Activated CD8-positive, alpha-beta T cell treated with anti-CD3 and anti-CD28 coated beads for 36 hours (primary cell): ENCODE data around the gene DENND2D. TPM values are rescaled to one million over a fixed set of nuclear protein-coding genes. Genes with fewer than 3 reads are reported as not detected.

Experiments
- ATAC-seq: fragments of 200-7000 bp; cut with Tn5 transposase; one replicate; pipeline ENCODE4 v1.10.0; 2021; ENCODE audit warnings: mild to moderate bottlenecking, moderate library complexity
- CTCF ChIA-PET: fragments of 350-600 bp; sonication (Branson Sonifier 250); formaldehyde crosslinking; loops from one replicate; lab custom pipeline; 2021; ENCODE audit warnings: antibody characterized with exemption; lab: Charles Lee
- POLR2A ChIA-PET: fragments of 350-600 bp; sonication (Branson Sonifier 250); formaldehyde crosslinking; loops from one replicate; lab custom pipeline; 2021; ENCODE audit warnings: antibody characterized with exemption; lab: Charles Lee
- DNase-seq: peaks from one replicate; pipeline ENCODE4 v3.0.0-alpha.2; 2020
- H3K27ac Mint-ChIP-seq: one replicate; pipeline ENCODE4 v1.8.0; 2021; ENCODE audit warnings: mild to moderate bottlenecking, mixed read lengths
- H3K27me3 Mint-ChIP-seq: one replicate; pipeline ENCODE4 v1.8.0; 2021; ENCODE audit warnings: mixed read lengths
- H3K36me3 Mint-ChIP-seq: one replicate; pipeline ENCODE4 v1.8.0; 2021; ENCODE audit warnings: low read depth, mixed read lengths
- H3K4me1 Mint-ChIP-seq: one replicate; pipeline ENCODE4 v1.8.0; 2021; ENCODE audit warnings: low read depth, mixed read lengths
- H3K4me3 Mint-ChIP-seq: one replicate; pipeline ENCODE4 v1.8.0; 2021; ENCODE audit warnings: mild to moderate bottlenecking, moderate library complexity, mixed read lengths
- H3K9me3 Mint-ChIP-seq: one replicate; pipeline ENCODE4 v1.8.0; 2021; ENCODE audit warnings: mixed read lengths
- intact Hi-C: fragments of 100-400 bp; cut with micrococcal nuclease; formaldehyde crosslinking; loops from one replicate; pipeline ENCODE4 v1.10.0; 2022
- total RNA-seq, 2 experiments: library from RNA; stranded (reverse); gene quantifications; one replicate each; pipeline ENCODE4 v1.2.3, GENCODE V29; 2021
- TF ChIP-seq, protein P1 (sequence below): fragments of 200-600 bp; IDR thresholded peaks from one replicate; pipeline ENCODE4 v1.8.0; 2022; ENCODE audit warnings: antibody characterized with exemption, mild to moderate bottlenecking

The DENND2D gene
- total RNA-seq, 2 experiments from 2014 or later, result 201 to 208 TPM

DNA sequence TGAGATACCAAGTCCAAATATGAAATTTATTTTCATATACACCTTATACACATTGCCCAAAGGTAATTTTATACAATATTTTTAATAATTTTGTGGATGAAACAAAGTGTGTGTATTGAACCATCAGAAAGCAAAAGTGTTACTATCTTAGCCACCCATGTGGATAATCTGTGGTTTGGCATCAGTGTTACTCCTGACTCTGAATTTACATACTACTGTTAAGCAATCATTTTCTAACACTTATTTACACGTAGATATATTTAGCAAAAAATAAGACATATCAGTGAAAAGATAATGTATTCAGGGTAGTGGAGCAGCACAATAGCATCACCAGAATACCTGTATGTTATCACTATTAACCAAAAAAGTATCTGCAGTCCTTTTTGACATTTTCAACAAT, 23.8 kb downstream of the DENND2D start:
- no peaks in the 10 kb centered on the region for H3K27me3 Mint-ChIP-seq
- DNase-seq (no peak), ATAC-seq (no peak)
- POLR2A ChIA-PET, result interaction anchor here (1.8 kb wide), 1 partner anchor 10 kb away, joined by 7 read pairs; no protein-coding TSS in a partner anchor
- CTCF ChIA-PET, result no interaction called here
- TF ChIP-seq, protein P1, sequence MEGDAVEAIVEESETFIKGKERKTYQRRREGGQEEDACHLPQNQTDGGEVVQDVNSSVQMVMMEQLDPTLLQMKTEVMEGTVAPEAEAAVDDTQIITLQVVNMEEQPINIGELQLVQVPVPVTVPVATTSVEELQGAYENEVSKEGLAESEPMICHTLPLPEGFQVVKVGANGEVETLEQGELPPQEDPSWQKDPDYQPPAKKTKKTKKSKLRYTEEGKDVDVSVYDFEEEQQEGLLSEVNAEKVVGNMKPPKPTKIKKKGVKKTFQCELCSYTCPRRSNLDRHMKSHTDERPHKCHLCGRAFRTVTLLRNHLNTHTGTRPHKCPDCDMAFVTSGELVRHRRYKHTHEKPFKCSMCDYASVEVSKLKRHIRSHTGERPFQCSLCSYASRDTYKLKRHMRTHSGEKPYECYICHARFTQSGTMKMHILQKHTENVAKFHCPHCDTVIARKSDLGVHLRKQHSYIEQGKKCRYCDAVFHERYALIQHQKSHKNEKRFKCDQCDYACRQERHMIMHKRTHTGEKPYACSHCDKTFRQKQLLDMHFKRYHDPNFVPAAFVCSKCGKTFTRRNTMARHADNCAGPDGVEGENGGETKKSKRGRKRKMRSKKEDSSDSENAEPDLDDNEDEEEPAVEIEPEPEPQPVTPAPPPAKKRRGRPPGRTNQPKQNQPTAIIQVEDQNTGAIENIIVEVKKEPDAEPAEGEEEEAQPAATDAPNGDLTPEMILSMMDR, result no peak
- intact Hi-C loops, result no loop called here
- peaks cover 43% of the 10 kb centered on the region for H3K4me1 Mint-ChIP-seq
- H3K27ac Mint-ChIP-seq, result no peak overlapping the region
- H3K36me3 Mint-ChIP-seq, result peaks cover 55% of the 10 kb centered on the region
- H3K4me3 Mint-ChIP-seq, result no peak overlapping the region
- H3K9me3 Mint-ChIP-seq, result no peaks in the 10 kb centered on the region

DNA sequence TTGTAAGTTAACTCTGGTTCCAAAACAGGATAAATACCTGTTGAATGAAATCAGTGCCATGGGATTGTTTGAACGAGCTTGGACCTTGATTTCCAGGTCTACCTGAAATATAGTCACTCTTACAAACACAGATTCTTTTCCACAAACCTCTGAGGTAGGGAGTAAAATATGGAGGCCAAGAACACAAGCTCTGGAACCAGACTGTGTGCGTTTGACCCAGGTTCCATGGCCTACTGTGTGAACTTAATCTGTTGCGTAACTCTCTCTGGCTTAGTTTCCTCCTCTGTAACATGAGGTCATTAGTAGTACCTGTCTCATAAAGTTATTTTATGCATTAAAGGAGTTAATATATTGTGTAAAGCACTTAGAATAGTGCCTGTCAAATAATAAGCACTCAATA, 25.1 kb downstream of the DENND2D start:
- Mint-ChIP-seq H3K27me3 (no peaks in the 10 kb centered on the region), H3K9me3 (no peaks in the 10 kb centered on the region), H3K4me3 (no peak overlapping the region), H3K4me1 (peaks cover 37% of the 10 kb centered on the region), H3K27ac (no peak overlapping the region), H3K36me3 (peaks cover 51% of the 10 kb centered on the region)
- ATAC-seq (no peak), DNase-seq (no peak)
- intact Hi-C loops, result no loop called here
- TF ChIP-seq, protein P1, result no peak
- CTCF ChIA-PET, result interaction anchor here (1.6 kb wide), 1 partner anchor 10 kb away, joined by 4 read pairs; no protein-coding TSS in a partner anchor
- POLR2A ChIA-PET, result interaction anchor here (1.0 kb wide), 2 partner anchors 13 to 261 kb away, joined by 3 read pairs; no protein-coding TSS in a partner anchor

DNA sequence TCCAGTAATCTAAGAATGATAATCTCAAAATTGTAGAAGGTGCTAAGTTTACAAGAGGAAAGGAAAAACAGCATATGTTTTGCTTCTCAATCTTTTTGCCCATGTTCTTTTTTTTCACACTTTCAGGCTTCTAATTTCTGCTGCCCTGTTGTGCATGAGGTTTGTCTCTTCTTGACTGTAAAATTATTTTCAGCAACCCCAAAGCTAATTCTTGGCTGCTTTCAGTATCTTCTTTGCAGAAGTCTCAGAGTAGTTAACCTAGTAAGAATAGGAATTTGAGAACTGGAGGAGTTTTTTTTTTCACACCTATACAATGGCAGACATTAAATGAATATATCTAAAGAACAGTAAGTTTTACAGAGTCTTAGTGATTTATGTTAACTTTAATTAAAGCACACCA, 26.4 kb downstream of the DENND2D start:
- no peak for ATAC-seq
- ChIA-PET POLR2A (interaction anchor here (1.0 kb wide), 1 partner anchor 262 kb away, joined by 3 read pairs; no protein-coding TSS in a partner anchor), CTCF (interaction anchor here (1.6 kb wide), 1 partner anchor 8 kb away, joined by 4 read pairs; no protein-coding TSS in a partner anchor)
- Mint-ChIP-seq H3K4me3 (no peak overlapping the region), H3K9me3 (no peaks in the 10 kb centered on the region), H3K36me3 (peaks cover 42% of the 10 kb centered on the region), H3K4me1 (peaks cover 26% of the 10 kb centered on the region), H3K27me3 (no peaks in the 10 kb centered on the region), H3K27ac (peak overlapping the region; percentile 12)
- DNase-seq, result no peak
- TF ChIP-seq, protein P1, result no peak
- intact Hi-C loops, result no loop called here

DNA sequence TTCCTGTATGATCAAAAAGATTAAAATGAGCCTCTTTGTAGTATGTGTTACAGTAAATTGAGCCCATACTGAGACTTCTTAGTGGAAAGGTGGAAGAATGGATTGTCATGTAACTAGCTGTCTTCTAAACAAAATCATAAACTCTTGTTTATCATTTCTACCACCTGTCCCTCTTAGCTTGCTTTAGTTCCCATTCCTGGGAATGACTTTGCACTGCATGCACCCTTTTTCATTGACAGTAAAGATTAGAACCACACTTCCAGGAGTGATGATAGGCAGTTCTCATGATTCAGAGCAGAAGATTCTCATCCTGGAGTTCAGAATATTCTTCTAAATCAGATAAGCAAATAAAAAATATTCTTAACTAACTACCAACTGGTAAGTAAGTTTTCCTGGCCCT, 28.0 kb downstream of the DENND2D start:
- no peaks in the 10 kb centered on the region for H3K27me3 Mint-ChIP-seq
- POLR2A ChIA-PET, result interaction anchor here (1.0 kb wide), 2 partner anchors 11 to 249 kb away, joined by 3 to 4 read pairs; no protein-coding TSS in a partner anchor
- ATAC-seq, result no peak
- peak overlapping the region; percentile 50 for H3K27ac Mint-ChIP-seq
- H3K36me3 Mint-ChIP-seq, result peaks cover 49% of the 10 kb centered on the region
- CTCF ChIA-PET, result interaction anchor here (1.1 to 1.8 kb wide), 3 partner anchors 15 to 142 kb away, joined by 3 to 5 read pairs (median 4); no protein-coding TSS in a partner anchor
- intact Hi-C loops, result no loop called here
- H3K4me3 Mint-ChIP-seq, result no peak overlapping the region
- TF ChIP-seq, protein P1, result no peak
- H3K4me1 Mint-ChIP-seq, result peaks cover 26% of the 10 kb centered on the region
- no peaks in the 10 kb centered on the region for H3K9me3 Mint-ChIP-seq
- DNase-seq, result no peak

DNA sequence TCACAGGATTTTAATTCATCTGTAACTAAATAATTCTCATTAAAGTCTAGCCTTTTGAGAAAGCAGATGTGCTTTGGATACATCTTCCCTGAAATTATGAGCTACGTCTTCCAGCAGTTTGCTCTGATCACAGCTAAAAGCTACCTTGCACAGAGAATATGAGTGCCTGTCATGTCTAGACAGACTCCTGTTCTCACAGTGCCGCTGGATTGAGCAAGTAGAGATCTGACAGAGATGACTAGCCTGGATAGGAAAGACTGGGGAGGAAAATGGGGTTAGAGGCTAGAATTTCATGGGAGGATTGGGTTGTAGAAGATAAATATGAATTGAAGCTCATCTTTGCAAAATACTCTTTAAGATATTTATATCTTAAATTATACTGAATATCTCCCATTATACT, 36.3 kb downstream of the DENND2D start:
- DNase-seq (no peak), ATAC-seq (no peak)
- Mint-ChIP-seq H3K27ac (no peak overlapping the region), H3K36me3 (peaks cover 35% of the 10 kb centered on the region), H3K9me3 (no peaks in the 10 kb centered on the region), H3K4me3 (no peak overlapping the region), H3K27me3 (no peaks in the 10 kb centered on the region), H3K4me1 (peaks cover 8% of the 10 kb centered on the region)
- TF ChIP-seq, protein P1, result no peak
- ChIA-PET CTCF (interaction anchor here (1.0 to 1.1 kb wide), 2 partner anchors 18 to 23 kb away, joined by 3 to 4 read pairs; no protein-coding TSS in a partner anchor), POLR2A (no interaction called here)
- intact Hi-C loops, result no loop called here
